Middle frontal gyrus (tissue), 1 donor: ENCODE results near the gene TTLL11.

Experiments
- DNase-seq: peaks from one replicate; pipeline ENCODE4 v3.0.0-alpha.2; 2015; ENCODE audit warnings: low spot score; ENCODE audit errors: extremely low spot score

Gene TTLL11

GRCh38 chr9:121776001-121776738, 316.9 kb downstream of the TTLL11 start:
- DNase-seq = no peak

- no peak for DNase-seq
Measured at GRCh38 chr9:121774715-121775613, 318.1 kb downstream of the TTLL11 start.

GRCh38 chr9:121773954-121774714, 319.0 kb downstream of the TTLL11 start:
- no peak for DNase-seq

GRCh38 chr9:121773286-121773953, 319.7 kb downstream of the TTLL11 start:
- no peak for DNase-seq

- no peak for DNase-seq
Measured at GRCh38 chr9:121772600-121773285, 320.4 kb downstream of the TTLL11 start.
